ENCODE results near the gene LSM6.

DNA sequence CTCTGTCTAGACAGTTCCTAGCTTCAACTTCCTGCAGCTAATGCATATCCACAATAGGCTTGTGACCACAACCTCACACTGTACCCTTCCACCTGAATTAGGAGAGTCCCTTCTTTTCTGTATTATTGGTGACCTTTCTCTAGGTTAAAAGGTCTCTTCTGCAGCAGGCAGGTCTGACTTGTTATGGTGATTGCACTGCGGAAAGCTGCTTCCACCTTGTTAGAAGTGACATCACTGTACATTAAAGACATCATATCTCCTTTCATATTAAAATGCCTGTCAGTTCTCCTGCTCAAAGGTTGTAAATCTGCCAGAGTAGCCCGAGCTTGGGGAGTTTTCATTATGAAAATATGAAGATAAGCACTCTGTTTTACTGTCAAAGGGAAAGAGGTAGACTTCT lies 21.5 kb upstream of the LSM6 start:
- TF ChIP-seq, protein P1, sequence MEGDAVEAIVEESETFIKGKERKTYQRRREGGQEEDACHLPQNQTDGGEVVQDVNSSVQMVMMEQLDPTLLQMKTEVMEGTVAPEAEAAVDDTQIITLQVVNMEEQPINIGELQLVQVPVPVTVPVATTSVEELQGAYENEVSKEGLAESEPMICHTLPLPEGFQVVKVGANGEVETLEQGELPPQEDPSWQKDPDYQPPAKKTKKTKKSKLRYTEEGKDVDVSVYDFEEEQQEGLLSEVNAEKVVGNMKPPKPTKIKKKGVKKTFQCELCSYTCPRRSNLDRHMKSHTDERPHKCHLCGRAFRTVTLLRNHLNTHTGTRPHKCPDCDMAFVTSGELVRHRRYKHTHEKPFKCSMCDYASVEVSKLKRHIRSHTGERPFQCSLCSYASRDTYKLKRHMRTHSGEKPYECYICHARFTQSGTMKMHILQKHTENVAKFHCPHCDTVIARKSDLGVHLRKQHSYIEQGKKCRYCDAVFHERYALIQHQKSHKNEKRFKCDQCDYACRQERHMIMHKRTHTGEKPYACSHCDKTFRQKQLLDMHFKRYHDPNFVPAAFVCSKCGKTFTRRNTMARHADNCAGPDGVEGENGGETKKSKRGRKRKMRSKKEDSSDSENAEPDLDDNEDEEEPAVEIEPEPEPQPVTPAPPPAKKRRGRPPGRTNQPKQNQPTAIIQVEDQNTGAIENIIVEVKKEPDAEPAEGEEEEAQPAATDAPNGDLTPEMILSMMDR (IDR thresholded peaks at IDR 0.05) = no peak
- TF ChIP-seq POLR2A (IDR thresholded peaks at IDR 0.05) = no peak

Data from heart left ventricle (tissue), 13 donors.